Stimulated activated CD8-positive, alpha-beta memory T cell treated with anti-CD3 and anti-CD28 coated beads, Interleukin-7, amount 100 ng/mL, for 24 hours (primary cell): Measurements from ENCODE around the gene OR4F6.

Experiments
- DNase-seq: peaks from one replicate; pipeline ENCODE4 v3.0.0-alpha.2; 2020; ENCODE audit warnings: low read depth

The OR4F6 gene

DNA sequence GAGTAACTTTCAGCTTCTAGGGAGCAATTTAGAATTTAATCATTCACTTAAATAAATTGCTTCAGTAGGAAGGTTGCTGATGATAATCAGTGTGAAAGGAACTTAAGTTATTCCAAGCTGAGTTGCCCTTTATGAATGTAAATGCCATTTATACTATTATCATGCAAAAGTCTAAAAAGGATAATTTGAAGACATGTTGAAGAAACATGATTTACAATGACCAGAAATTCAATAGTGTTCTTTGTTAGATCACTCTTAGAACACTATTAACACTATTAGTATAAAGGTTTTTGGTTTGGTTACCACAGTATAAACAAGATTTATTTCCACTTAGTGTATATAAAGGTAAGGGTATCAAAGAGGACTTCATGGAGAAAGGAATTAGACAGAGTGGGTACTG, 1.6 kb downstream of the OR4F6 start:
- no peak for DNase-seq

DNA sequence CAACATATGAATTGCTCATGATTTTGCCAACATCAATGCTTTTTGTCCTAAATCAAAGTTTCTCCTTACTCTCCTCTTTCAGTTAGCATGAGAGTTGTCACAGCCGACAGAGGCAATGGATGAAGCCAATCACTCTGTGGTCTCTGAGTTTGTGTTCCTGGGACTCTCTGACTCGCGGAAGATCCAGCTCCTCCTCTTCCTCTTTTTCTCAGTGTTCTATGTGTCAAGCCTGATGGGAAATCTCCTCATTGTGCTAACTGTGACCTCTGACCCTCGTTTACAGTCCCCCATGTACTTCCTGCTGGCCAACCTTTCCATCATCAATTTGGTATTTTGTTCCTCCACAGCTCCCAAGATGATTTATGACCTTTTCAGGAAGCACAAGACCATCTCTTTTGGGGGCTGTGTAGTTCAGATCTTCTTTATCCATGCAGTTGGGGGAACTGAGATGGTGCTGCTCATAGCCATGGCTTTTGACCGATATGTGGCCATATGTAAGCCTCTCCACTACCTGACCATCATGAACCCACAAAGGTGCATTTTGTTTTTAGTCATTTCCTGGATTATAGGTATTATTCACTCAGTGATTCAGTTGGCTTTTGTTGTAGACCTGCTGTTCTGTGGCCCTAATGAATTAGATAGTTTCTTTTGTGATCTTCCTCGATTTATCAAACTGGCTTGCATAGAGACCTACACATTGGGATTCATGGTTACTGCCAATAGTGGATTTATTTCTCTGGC, 2.5 kb downstream of the OR4F6 start:
- DNase-seq, result no peak

DNA sequence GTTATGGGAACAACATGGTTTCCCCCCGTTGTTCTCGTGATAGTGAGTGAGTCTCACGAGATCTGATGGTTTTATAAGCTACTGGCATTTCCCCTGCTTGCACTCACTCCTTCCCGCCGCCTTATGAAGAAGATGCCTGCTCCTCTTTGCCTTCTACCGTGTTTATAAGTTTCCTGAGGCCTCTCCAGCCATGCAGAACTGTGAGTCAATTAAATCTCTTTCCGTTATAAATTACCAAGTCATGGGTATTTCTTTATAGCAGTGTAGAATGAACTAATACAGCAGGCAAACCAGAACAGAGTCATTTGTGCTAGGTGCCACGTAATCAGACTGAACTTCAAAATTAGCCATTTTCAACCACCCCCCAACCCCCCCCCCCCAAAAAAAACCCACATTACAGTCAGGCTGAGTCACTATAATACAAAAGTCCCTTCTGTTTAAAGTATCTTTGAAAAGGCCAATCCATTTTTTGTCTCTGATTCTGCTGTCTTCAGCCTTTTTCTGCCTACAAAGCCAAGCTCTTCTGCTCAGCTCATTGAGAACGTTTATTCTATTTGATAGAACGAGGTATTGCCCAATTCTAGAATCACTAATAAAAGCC, 4.1 kb downstream of the OR4F6 start:
- DNase-seq, result no peak

DNA sequence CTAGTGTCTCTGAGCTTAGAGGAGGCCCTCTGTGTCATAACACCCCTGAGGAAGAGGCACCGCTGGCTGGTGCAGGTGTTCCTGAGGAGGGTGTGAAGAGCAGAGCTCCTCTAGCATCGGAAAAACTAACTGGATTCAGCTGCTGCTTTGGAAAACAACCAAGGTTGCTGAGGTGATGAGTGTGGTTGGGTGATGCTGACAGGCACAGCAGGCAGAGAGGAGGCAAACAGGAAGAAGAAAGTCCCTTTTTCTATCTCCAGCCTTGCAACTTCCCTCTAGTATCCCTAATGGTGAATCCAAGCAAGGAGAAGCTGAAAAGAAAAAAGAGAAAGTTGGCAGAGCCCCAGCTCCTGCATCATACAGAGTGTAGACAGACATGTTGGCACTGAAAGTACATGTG, 4.9 kb downstream of the OR4F6 start:
- no peak for DNase-seq

DNA sequence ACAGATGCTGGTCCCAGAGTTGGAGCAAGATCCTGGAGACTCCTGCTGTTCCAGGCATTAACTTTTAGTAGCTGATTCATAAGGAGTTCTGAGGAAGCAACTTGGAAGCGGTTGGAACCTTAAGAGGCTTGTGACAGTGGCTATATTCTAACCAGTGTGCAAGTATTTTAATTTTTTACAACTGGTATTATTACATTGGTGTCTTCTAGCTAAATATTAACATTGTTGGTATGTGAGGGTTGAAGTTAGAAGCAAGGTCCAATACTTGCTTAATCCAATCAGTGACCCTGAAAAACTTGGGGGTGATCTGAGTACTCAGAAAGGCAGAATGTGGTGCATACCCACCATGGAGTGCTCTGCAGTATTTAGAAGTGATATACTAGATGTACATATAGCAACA, 7.1 kb downstream of the OR4F6 start:
- no peak for DNase-seq

DNA sequence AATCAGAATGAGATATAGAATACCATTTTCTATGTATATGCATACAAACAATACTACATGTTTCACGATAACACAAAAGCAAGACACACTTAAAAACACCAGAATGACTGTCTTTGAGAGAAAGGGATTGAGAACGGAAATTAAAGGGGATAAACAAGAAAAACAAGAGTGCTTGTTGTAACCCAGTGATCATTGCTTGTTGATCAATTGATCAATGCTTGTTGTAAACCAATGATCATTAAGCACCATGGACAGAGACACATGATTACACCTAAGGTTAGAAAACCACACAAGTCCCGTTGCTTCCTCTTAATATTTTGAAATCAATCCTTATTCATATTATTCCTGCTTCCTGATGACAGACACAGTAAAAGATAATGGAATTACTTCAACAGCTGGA, 7.6 kb downstream of the OR4F6 start:
- DNase-seq, result no peak

DNA sequence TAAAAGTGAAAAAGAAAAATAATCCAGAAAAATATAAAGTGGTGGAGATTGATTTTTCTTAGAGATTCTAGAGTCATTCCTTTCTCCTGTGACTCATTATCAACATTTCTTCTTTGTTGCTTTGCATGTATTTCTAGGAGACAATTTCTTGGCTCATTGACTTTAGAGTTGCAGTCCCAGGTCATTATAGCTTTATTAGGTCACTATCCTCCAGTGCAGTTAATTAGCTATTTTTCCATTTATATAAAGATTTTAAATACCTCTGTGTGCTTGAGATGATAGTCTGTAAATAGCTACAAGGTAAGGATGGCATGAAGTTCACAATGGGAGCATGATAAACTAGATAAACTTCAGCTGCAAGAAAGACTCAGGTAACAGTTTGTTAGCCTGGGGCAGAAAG, 8.6 kb downstream of the OR4F6 start, which contains the start of gene OR4F15:
Gene OR4F15, plus strand, starts transcription at position 301 of the 400 bp plus-strand sequence. CDS start 5,985 bp downstream, outside the sequence.
- DNase-seq, result no peak

DNA sequence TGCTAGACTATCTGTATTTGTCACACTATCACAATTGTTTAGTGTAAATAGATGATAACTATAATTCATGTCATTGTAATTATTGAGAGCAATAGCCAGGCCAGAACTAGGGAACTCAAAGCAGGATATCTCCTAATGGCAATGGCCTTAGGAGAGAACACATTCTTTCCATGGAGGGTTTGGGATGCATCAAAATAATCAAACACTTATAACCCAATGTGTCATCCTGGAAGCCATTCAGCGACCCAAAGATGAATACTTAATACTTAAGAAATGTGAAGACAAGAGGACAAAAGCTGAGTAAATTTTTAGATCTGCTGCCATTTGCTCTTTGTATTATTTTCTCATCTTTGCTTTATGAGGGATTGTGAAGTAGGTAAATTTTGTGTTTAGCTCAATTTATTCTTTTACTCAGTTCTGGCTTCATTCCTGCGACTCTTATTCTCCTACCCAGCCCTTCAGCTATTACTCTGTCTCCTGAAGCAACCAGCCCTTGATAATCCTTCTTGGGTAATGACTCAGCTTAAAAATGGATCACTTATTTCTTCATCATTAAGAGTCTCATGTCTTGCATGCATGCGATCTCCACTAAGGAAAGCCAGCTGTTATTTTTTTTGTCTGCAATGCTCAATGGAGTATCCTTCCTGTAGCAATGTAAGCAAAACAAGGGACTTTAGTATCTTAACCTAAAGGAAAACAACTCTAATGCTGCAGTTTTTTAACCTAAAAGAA, 10.7 kb downstream of the OR4F6 start:
- DNase-seq, result no peak

DNA sequence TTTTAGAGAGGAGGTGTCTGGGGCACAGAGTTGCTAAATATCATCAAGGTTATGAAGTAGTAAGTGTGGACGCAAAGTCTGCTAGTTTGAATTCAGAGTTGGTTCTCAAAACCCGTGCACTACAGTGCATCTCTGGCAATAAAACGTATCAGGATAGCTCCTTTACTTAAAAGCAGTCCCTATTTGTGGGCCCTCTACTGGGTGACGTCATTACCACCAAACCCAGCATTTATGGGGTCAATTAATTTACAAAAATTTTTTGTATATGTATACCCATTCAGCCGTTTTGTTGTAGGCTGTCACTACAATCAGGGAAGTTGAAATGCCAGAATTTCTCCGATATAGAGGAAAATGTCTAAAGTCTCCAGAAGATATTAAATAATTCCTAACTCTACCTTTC, 17.5 kb downstream of the OR4F6 start:
- DNase-seq, result no peak

DNA sequence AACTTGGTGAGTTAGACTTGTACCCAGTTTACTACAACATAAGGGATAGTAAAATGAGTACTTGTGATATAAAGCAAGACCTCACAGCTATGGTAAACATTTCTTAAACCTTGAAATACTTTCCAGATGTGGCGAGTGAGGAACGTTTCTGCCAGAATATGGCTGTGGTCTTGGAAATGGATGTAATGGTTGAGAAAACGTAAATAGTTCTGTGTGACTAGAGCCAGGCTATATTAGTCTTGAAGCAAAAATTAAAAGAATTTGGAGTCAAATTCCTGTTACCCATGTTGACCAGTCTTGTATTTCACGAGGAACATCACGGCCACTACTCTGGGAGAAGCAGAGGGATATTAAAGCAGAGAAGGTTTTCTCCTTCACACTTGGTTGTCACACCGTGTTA, 23.9 kb downstream of the OR4F6 start:
- no peak for DNase-seq

DNA sequence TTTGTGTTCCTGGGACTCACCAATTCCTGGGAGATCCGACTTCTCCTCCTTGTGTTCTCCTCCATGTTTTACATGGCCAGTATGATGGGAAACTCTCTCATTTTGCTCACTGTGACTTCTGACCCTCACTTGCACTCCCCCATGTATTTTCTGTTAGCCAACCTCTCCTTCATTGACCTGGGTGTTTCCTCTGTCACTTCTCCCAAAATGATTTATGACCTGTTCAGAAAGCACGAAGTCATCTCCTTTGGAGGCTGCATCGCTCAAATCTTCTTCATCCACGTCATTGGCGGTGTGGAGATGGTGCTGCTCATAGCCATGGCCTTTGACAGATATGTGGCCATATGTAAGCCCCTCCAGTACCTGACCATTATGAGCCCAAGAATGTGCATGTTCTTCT, 25.5 kb downstream of the OR4F6 start:
- DNase-seq, result no peak

DNA sequence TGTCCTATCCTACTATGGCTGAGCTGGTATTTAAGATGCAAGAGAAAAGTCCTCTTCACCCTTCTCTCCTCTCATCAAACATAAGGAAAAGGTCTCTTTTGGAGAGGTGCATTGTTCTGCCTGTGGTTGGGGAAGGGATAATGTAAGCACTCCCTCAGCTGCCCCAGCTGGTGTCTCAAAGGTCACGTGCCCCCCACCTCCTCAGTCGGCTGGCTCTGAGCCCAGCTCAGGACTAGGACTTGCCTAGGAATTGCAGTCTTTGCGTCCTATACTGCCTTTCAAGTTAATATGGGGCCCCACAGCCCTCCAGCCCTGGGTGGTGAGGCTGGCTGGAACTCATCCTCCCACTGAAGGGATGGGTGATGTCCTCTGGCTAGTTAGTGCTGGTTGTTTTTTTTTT, 38.3 kb downstream of the OR4F6 start:
- DNase-seq, result no peak

DNA sequence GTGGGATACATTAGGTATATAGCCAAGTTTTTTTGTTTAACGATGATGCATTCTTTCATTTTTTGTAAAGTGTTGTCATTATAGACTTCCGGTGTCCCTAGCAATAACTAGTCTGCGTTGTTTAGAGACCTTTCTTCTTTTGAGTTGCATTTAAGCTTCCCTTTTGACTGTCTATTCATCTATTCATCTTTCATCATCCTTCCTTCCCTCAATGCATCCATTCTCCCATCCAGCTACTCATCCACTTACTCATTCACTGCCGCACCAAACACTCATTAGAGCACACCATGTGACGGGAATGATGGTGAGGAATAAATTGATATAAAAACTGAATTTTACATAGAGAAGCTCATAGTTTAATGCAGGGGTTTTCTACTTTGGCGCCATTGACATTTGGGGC, 41.6 kb downstream of the OR4F6 start:
- no peak for DNase-seq

DNA sequence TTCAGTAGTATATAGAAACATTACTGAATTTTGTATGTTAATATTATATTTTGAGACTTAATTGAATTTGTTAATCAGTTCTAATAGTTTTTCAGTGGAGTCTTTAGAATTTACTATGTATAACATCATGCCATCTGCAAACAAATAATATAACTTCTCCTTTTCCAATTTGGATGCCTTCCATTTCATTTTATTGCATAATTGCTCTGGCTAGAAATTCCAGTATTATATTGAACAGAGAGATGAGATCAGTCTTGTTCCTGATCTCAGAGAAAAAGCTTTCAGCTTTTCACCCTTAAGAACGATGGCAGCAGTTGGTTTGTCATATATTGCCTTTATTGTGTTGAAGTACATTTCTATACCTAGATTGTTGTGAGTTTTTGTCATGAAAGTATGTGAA, 49.0 kb downstream of the OR4F6 start:
- DNase-seq, result no peak
